ENCODE measurements around the gene SOCS3. TPM values are rescaled to one million over a fixed set of nuclear protein-coding genes. Genes with fewer than 3 reads are reported as not detected.

Gene SOCS3
- total RNA-seq, 2 donors from 2014 or later: 10.6 to 59.6 TPM

DNA sequence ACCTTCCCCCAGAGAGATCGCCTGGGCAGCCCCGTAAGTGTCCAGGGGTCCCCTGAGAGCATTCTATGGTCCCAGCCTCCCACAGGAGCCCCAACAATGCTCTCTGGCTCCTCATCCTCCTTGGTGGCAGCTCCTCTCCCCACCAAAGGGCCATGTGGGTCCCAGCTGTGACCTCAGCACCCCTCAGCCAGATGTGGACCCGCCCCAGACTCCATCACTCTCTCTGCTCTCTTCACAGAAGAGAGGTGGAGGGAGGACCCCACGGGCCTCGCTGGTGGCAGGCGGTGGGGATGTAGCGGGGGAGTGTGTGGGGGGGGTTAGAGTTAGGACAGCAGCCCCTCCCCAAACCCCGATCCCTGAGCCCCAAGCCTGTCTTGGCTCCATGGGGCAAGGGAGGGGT, 41.0 kb downstream of the SOCS3 start:
- Histone ChIP-seq H3K27ac (no peak overlapping the region), H3K4me1 (replicated peaks) (no peaks in the 10 kb centered on the region), H3K4me3 (no peak overlapping the region), H3K27me3 (replicated peaks; ENCODE audit: insufficient read depth) (no peaks in the 10 kb centered on the region), H3K9me3 (no peaks in the 10 kb centered on the region), H3K36me3 (no peaks in the 10 kb centered on the region)
- no peak for TF ChIP-seq POLR2A (IDR thresholded peaks at IDR 0.05)
- no peak for TF ChIP-seq POLR2AphosphoS5 (IDR thresholded peaks at IDR 0.05)
- TF ChIP-seq, protein P1, sequence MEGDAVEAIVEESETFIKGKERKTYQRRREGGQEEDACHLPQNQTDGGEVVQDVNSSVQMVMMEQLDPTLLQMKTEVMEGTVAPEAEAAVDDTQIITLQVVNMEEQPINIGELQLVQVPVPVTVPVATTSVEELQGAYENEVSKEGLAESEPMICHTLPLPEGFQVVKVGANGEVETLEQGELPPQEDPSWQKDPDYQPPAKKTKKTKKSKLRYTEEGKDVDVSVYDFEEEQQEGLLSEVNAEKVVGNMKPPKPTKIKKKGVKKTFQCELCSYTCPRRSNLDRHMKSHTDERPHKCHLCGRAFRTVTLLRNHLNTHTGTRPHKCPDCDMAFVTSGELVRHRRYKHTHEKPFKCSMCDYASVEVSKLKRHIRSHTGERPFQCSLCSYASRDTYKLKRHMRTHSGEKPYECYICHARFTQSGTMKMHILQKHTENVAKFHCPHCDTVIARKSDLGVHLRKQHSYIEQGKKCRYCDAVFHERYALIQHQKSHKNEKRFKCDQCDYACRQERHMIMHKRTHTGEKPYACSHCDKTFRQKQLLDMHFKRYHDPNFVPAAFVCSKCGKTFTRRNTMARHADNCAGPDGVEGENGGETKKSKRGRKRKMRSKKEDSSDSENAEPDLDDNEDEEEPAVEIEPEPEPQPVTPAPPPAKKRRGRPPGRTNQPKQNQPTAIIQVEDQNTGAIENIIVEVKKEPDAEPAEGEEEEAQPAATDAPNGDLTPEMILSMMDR (IDR thresholded peaks at IDR 0.05): no peak
- intact Hi-C loops (cut with DNase I): no loop called here
- DNase-seq (ENCODE audit: low spot score): no peak
- 81% methylated on average over 8 of the region's 8 CpGs for WGBS

DNA sequence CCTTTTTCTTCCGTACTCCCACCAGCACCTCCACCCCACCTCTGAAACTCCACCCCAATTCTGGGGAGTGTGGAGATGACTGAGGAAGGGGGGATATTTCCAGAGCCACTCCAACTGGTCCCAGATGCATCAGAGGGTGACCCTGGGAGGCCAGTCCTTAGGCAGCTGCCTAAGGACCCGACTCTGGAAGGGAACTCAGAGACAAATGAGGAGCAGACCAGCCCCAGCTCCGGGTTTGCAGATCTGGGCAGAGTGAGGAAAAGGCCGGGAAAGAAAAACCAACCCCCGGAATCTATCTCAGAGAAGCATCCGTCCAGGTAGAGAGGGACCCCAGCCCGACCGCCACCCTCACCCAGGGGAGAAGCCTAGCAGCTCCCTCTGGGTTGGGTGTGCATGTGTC, 41.5 kb downstream of the SOCS3 start:
- intact Hi-C loops (cut with DNase I): no loop called here
- Histone ChIP-seq H3K27ac (no peak overlapping the region), H3K4me1 (replicated peaks) (no peaks in the 10 kb centered on the region), H3K4me3 (no peak overlapping the region), H3K27me3 (replicated peaks; ENCODE audit: insufficient read depth) (no peaks in the 10 kb centered on the region), H3K36me3 (no peaks in the 10 kb centered on the region), H3K9me3 (no peaks in the 10 kb centered on the region)
- DNase-seq (ENCODE audit: low spot score): no peak
- TF ChIP-seq POLR2AphosphoS5 (IDR thresholded peaks at IDR 0.05) (no peak), POLR2A (IDR thresholded peaks at IDR 0.05) (no peak)
- TF ChIP-seq, protein P1 (IDR thresholded peaks at IDR 0.05): no peak
- 90% methylated on average over 7 of the region's 8 CpGs for WGBS

DNA sequence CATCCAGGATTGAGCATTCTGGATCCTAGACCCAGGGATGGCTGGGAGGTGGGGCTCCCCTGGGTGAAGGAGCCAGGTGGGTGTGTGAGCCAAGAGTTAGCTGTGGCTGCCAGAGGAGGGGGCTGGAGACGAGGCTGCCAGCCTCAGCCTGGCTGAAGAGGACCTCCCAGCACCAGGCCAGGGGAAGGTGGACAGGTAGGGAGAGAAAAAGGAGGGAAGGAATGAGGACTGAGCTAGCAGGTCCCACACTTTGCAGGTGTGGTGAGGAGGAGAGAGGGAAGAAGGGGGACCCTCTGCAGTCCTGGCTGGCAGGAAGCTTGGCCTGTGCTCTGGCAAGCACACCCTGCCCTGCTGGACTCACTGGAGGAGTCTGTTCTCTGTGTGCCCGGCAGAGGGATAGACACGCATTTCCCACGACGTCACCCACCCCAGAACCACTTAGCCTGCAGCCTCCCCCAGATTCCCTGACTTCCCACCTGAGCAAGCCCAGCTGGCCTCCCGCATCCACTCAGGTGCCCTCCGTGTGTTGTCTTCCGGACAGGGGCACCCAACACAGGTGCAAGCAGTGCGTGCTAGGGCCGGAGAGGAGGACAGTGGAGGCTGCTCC, 42.0 kb downstream of the SOCS3 start:
- DNase-seq (ENCODE audit: low spot score): no peak
- WGBS: 70% methylated on average over 10 of the region's 10 CpGs
- Histone ChIP-seq H3K9me3 (no peaks in the 10 kb centered on the region), H3K27me3 (replicated peaks; ENCODE audit: insufficient read depth) (no peaks in the 10 kb centered on the region), H3K4me1 (replicated peaks) (no peaks in the 10 kb centered on the region), H3K36me3 (no peaks in the 10 kb centered on the region), H3K4me3 (no peak overlapping the region), H3K27ac (no peak overlapping the region)
- TF ChIP-seq POLR2A (IDR thresholded peaks at IDR 0.05) (no peak), POLR2AphosphoS5 (IDR thresholded peaks at IDR 0.05) (no peak)
- TF ChIP-seq, protein P1 (IDR thresholded peaks at IDR 0.05): no peak
- intact Hi-C loops (cut with DNase I): no loop called here

DNA sequence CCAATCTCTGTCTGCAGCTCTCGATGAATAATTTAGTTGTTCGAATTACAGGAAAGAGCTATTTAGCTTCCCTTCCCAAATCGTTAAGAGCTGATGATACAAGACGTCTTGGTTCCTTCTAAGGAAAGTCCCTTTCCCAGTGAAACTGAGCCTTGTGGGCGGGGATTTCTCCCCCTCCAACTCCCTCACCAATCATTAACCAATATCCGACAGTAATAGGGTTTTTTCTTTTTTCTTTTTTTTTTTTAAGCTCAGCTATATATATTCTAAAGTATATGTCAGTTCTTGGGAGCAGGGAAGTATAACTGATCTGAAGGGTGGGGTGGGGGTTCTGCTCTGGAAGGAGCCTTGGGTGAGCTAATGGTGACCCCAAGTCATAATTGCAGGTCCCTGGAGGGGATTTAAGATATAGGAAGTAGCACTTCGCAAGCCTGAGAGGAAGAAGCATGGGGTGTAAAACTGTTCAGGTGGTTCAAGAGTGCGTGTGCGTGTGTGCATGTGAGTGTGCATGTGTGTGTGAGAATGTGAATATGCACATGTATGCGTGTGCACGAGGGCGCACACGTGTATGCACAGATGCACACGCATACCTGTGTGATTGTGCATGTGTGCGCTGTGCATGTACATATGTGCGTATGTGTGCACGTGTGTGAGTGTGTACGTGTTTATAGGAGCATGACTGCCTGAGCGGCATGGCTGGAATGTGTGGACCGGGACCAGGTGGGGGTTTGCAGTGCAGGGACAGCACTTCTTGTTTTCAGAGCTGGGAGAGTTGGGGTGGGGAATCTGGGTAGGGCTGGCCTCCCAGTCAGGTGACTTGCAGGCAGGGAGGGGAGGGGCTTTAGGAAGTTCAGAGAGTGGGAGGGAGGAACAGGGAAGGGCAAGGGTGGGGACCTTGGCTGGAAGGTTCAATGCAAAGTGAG, 42.7 kb downstream of the SOCS3 start:
- Histone ChIP-seq H3K9me3 (no peaks in the 10 kb centered on the region), H3K27ac (peak overlapping the region; percentile 69 to 71), H3K27me3 (replicated peaks; ENCODE audit: insufficient read depth) (no peaks in the 10 kb centered on the region), H3K4me1 (replicated peaks) (no peaks in the 10 kb centered on the region), H3K4me3 (no peak overlapping the region), H3K36me3 (no peaks in the 10 kb centered on the region)
- intact Hi-C loops (cut with DNase I): no loop called here
- TF ChIP-seq, protein P1 (IDR thresholded peaks at IDR 0.05): no peak
- TF ChIP-seq POLR2AphosphoS5 (IDR thresholded peaks at IDR 0.05): no peak
- TF ChIP-seq POLR2A (IDR thresholded peaks at IDR 0.05): no peak
- WGBS: 54% methylated on average over 20 of the region's 20 CpGs
- DNase-seq (ENCODE audit: low spot score): peak; percentile 25

Measured in prostate gland (tissue), 2 donors.